ENCODE data around the gene CPED1.

CPED1 gene

DNA sequence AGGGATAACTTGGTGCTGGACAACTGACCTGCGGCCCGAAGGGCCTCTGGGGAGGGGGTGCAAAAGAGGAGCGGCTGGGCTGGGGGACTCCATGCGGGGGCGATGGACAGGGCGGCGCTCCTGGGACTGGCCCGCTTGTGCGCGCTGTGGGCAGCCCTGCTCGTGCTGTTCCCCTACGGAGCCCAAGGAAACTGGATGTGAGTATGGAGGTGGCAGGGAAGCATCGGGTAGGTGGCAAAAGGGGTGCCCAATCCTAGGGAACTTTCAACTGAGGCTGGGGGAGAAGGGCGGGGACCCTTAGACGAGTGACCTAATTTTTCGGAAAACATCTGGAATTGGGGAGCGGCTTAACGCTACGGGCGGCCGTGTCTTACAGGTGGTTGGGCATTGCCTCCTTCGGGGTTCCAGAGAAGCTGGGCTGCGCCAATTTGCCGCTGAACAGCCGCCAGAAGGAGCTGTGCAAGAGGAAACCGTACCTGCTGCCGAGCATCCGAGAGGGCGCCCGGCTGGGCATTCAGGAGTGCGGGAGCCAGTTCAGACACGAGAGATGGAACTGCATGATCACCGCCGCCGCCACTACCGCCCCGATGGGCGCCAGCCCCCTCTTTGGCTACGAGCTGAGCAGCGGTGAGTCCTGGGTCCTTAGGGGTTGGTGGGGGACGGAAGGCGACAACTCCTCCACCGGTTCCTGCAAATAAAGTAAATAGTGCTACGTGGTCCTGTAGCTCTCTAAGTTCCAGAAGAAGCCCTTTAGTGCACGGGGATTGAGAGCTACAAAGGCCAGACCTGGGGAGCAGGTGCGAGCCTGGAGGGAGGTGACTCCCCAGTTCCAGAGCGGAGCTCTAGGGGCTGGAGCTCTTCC is 340.9 kb downstream of the CPED1 start:
- no peak for DNase-seq

- DNase-seq, result no peak
These were observed 341.7 kb downstream of the CPED1 start for GRCh38 chr7:121330053-121330833.

- no peak for DNase-seq
These were observed 342.5 kb downstream of the CPED1 start for GRCh38 chr7:121331048-121331447.

GRCh38 chr7:121331574-121331973 is 343.1 kb downstream of the CPED1 start:
- DNase-seq, result no peak

DNA sequence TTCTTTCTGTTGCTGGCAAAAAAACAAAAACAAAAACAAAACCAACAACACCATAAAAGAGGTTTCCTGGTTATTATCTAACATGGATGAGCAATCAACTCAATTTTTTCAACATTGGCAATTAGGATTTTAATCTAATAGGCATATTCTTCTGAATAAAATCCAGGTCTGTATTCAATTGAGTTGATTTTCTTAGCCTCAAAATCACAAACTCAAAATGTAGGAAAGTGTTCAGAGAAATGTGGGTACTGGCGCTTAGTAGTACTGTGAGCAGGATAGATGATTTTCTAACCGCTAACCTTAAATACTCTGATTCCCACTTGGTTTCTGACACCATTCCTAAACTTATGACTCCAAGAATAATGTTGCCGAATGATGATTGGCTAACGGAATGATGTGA is 345.9 kb downstream of the CPED1 start:
- no peak for DNase-seq

DNA sequence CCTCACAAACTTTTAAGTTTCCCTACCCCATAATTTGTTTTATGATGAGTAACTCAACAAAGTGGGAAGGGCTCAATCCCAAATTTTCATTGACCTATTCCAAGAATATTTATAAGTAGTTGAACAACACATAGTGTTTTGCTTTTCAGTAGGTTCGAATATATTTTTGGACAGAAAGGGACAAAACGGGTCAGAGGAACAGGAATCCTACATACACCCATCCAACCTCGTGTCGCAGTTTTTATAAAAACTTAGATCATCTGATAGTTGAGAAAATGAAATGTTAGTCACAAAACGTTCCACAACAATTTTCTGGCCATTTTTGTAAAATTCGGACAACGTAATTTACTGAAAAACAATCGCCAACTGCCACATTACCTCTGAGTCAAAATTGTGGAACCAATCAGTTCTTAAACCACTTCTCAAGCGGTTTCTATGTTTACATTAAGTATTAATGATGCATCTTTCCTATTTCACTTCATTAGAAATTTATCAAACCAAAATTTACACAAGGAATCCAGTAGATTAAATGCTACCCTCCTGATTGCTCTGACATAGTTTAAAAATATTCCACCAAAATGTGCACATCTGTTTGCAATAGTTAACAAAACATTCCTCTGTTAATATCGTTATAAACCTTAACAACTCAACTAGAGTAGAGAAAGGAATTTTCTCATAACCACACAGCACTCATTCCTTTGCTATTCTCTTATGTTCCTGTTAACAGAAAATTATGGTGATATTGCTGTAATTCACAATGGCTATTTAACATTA is 346.6 kb downstream of the CPED1 start:
- DNase-seq, result no peak

GRCh38 chr7:121336579-121336978 is 348.1 kb downstream of the CPED1 start:
- no peak for DNase-seq

DNA sequence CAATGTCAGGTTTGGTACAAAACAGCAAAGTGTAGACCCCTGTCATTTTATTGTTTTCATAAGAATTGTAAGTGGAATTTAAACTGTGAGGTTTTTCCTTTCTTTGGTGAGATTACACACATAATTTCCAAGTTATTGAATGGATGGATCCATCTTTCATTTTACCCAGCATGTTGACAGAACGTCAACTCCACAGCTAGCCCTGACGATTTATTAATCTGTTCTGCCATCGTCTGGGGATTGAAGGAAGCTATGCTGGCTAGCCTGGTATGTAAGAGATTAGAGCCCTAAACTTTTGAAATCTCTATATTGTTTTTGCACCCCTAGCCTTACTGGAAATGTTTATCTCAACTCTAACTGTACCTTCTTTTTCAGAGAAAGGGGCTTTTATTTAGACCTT is 348.9 kb downstream of the CPED1 start:
- DNase-seq, result no peak

- DNase-seq, result no peak
These were observed 350.6 kb downstream of the CPED1 start for GRCh38 chr7:121339082-121339481.

GRCh38 chr7:121341933-121342332 is 353.4 kb downstream of the CPED1 start:
- no peak for DNase-seq

- DNase-seq, result no peak
These were observed 354.1 kb downstream of the CPED1 start for GRCh38 chr7:121342631-121343030.

GRCh38 chr7:121343302-121343701 is 354.8 kb downstream of the CPED1 start:
- DNase-seq, result no peak

DNA sequence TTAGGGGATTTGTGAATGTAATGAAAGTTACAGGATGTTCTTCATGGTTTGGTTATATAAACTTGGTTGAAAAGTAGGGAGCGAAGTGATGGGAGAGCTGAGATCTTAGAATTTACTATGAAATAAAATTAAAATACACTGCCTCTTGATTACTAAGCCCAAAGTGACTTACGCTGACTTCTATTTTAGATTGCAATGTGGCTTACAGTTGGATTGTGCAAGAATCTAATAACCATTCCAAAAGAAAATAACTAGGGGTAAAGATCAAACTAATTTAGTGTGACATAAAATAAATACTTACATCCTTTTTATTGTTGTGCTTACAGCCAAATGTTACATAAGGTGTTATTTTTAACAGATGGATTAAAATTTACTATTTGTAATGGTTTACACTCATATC is 355.6 kb downstream of the CPED1 start:
- no peak for DNase-seq

DNA sequence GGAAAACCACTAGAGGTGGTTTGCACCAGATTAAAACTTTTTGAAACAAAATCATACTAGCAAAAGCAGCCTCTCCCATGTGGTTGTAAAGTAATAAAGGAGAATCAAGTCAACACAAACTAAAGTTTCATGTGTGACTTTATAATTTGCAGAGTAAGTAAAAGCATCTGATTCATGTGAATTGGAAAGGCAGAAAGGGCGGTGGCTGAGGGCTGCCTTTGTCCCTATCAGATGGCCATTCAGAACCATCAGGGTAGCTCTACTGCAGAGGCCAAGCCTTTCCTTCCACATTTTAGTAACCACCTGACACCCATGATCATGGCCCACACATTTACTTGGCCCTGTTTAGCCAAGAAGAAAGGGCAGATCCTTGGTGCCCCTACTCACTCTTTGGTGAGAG is 356.0 kb downstream of the CPED1 start:
- no peak for DNase-seq
